GM23338 (cell line): ENCODE measurements around the gene BCKDHA. TPM values are rescaled to one million over a fixed set of nuclear protein-coding genes. Genes with fewer than 3 reads are reported as not detected.
A peak's percentile ranks its signal among the peaks of the same experiment; 100 is the strongest.

Experiments used
- ATAC-seq: fragments of 200-7000 bp; cut with Tn5 transposase; 3 replicates; pipeline ENCODE4 v1.9.1; 2020
- DNase-seq: peaks from one replicate; pipeline ENCODE4 v3.0.0-alpha.2; 2015; ENCODE audit warnings: low spot score
- H2AFZ ChIP-seq: fragments of 200-600 bp; sonication (generic); 2 replicates; pipeline ENCODE4 v1.8.0; 2016; ENCODE audit warnings: antibody characterized with exemption, mild to moderate bottlenecking, moderate library complexity
- H3F3A ChIP-seq: fragments of 200-600 bp; sonication (generic); replicated peaks from 2 replicates; pipeline ENCODE4 v1.8.0; 2017; ENCODE audit warnings: antibody characterized with exemption, mixed run types, low read depth
- H3K27ac ChIP-seq: fragments of 200-600 bp; sonication (generic); 2 replicates; pipeline ENCODE4 v1.6.1; 2016; ENCODE audit warnings: low read depth
- H3K27me3 ChIP-seq: fragments of 200-600 bp; sonication (generic); 2 replicates; pipeline ENCODE4 v1.8.0; 2016; ENCODE audit warnings: mild to moderate bottlenecking, mixed run types, moderate library complexity; ENCODE audit not compliant: insufficient read depth
- H3K36me3 ChIP-seq: fragments of 200-600 bp; sonication (generic); 2 replicates; pipeline ENCODE4 v1.8.0; 2016; ENCODE audit warnings: mild to moderate bottlenecking; ENCODE audit not compliant: insufficient read depth
- H3K4me1 ChIP-seq: fragments of 200-600 bp; sonication (generic); 2 replicates; pipeline ENCODE4 v1.8.0; 2016; ENCODE audit warnings: mild to moderate bottlenecking, moderate library complexity; ENCODE audit not compliant: insufficient read depth
- H3K4me2 ChIP-seq: fragments of 200-600 bp; sonication (generic); 2 replicates; pipeline ENCODE4 v1.7.1; 2017; ENCODE audit warnings: mixed run types
- H3K4me3 ChIP-seq: fragments of 200-600 bp; sonication (generic); 2 replicates; pipeline ENCODE4 v1.6.1; 2016; ENCODE audit warnings: mixed run types
- H3K79me2 ChIP-seq: fragments of 200-600 bp; sonication (generic); replicated peaks from 2 replicates; pipeline ENCODE4 v1.8.0; 2017; ENCODE audit warnings: mild to moderate bottlenecking; ENCODE audit not compliant: insufficient read depth
- H3K9me2 ChIP-seq: fragments of 200-600 bp; sonication (generic); 2 replicates; pipeline ENCODE4 v1.8.0; 2017; ENCODE audit not compliant: insufficient read depth
- H4K20me1 ChIP-seq: fragments of 200-600 bp; sonication (generic); replicated peaks from 2 replicates; pipeline ENCODE4 v1.8.0; 2017; ENCODE audit warnings: mild to moderate bottlenecking; ENCODE audit not compliant: insufficient read depth
- H3K27ac Mint-ChIP-seq: 2 replicates; pipeline ENCODE4 v1.8.0; 2020; ENCODE audit warnings: inconsistent platforms, mild to moderate bottlenecking, moderate library complexity, mixed read lengths
- H3K27me3 Mint-ChIP-seq: 3 replicates; pipeline ENCODE4 v1.8.0; 2022; ENCODE audit warnings: low read depth, mild to moderate bottlenecking, moderate library complexity, mixed read lengths, inconsistent platforms; ENCODE audit not compliant: insufficient read depth, poor library complexity
- H3K36me3 Mint-ChIP-seq: 3 replicates; pipeline ENCODE4 v1.8.0; 2021; ENCODE audit warnings: low read depth, mild to moderate bottlenecking, inconsistent platforms, moderate library complexity, mixed read lengths
- H3K4me1 Mint-ChIP-seq: 3 replicates; pipeline ENCODE4 v1.8.0; 2020; ENCODE audit warnings: mild to moderate bottlenecking, inconsistent platforms, mixed read lengths
- H3K4me3 Mint-ChIP-seq: 3 replicates; pipeline ENCODE4 v1.8.0; 2021; ENCODE audit warnings: moderate library complexity, mild to moderate bottlenecking, inconsistent platforms, mixed read lengths
- H3K9me3 Mint-ChIP-seq: 3 replicates; pipeline ENCODE4 v1.8.0; 2020; ENCODE audit warnings: moderate library complexity, mild to moderate bottlenecking, inconsistent platforms, mixed read lengths
- CREB1 ChIP-seq: fragments of 250-450 bp; sonication (Bioruptor Pico); IDR thresholded peaks from 2 replicates; pipeline ENCODE4 v1.5.0; 2020; ENCODE audit warnings: low read depth, mild to moderate bottlenecking, moderate library complexity
- CTCF ChIP-seq, 2 experiments: fragments of 200-600 bp in 1 of 2; sonication (generic) in 1 of 2; conservative IDR thresholded peaks; 2 replicates each; pipeline versions ENCODE4 v1.5.1 to v1.6.1; 2016 to 2017; ENCODE audit warnings: antibody characterized with exemption in 2 of 2, low read depth in 2 of 2, mild to moderate bottlenecking in 2 of 2, moderate library complexity in 1 of 2
- ETS1 ChIP-seq: IDR thresholded peaks from 2 replicates; pipeline ENCODE4 v1.6.1; 2016; ENCODE audit warnings: antibody characterized with exemption
- EZH2 ChIP-seq: fragments of 200-600 bp; sonication (generic); IDR thresholded peaks from one replicate; pipeline ENCODE4 v1.8.0; 2017; ENCODE audit warnings: antibody characterized with exemption, mild to moderate bottlenecking, low read depth; ENCODE audit not compliant: unreplicated experiment
- EZH2phosphoT487 ChIP-seq: fragments of 200-600 bp; sonication (generic); IDR thresholded peaks from one replicate; pipeline ENCODE4 v1.8.1; 2018; ENCODE audit warnings: antibody characterized with exemption; ENCODE audit not compliant: unreplicated experiment
- JUNB ChIP-seq: IDR thresholded peaks from one replicate; pipeline ENCODE4 v1.6.1; 2016; ENCODE audit warnings: antibody characterized with exemption; ENCODE audit not compliant: unreplicated experiment
- NANOG ChIP-seq: IDR thresholded peaks from 2 replicates; pipeline ENCODE4 v1.6.1; 2016; ENCODE audit warnings: antibody characterized with exemption, borderline replicate concordance
- POLR2AphosphoS5 ChIP-seq: IDR thresholded peaks from 2 replicates; pipeline ENCODE4 v1.6.1; 2016; ENCODE audit warnings: antibody characterized with exemption, low read depth
- STAT1 ChIP-seq: IDR thresholded peaks from one replicate; pipeline ENCODE4 v1.6.1; 2016; ENCODE audit warnings: antibody characterized with exemption; ENCODE audit not compliant: unreplicated experiment
- ZNF331 ChIP-seq: fragments of 250-450 bp; sonication (Bioruptor Pico); IDR thresholded peaks from 2 replicates; pipeline ENCODE4 v1.5.0; 2020; ENCODE audit warnings: low read depth, mild to moderate bottlenecking, moderate library complexity
- ZNF462 ChIP-seq: fragments of 250-450 bp; sonication (Bioruptor Pico); IDR thresholded peaks from 2 replicates; pipeline ENCODE4 v1.5.0; 2020; ENCODE audit warnings: mild to moderate bottlenecking, moderate library complexity
- polyA plus RNA-seq: library from polyadenylated mRNA; unstranded; fragments of >200 nt; fragmentation: Nextera tagmentation; extraction: Ambion mirVana; gene quantifications from 2 replicates; pipeline ENCODE4 v1.2.1, GENCODE V29; 2016
- total RNA-seq: library from RNA; depleted of rRNA; stranded (reverse); fragments of >200 nt; shearing (Covaris generic); gene quantifications from 2 replicates; pipeline ENCODE4 v1.2.3, GENCODE V29; 2014

The BCKDHA gene
- total and polyA plus RNA-seq, 2 experiments from 2014 or later: 15.0 to 42.4 TPM

- Histone ChIP-seq H3K9me2 (no peaks in the 10 kb centered on the region), H3K4me1 (peaks cover 12% of the 10 kb centered on the region; the same call in 1 of the 2 replicates), H3K27me3 (peaks cover 41% of the 10 kb centered on the region), H4K20me1 (0 out of 2 replicates have a peak, but pooled peaks cover 3% of the 10 kb centered on the region), H3K79me2 (no peaks in the 10 kb centered on the region), H3K36me3 (no peaks in the 10 kb centered on the region), H3K4me3 (peak overlapping the region; percentile 91), H3F3A (peaks cover 6% of the 10 kb centered on the region; the same call in 1 of the 2 replicates), H2AFZ (no peak overlapping the region), H3K27ac (no peak overlapping the region), H3K4me2 (peak overlapping the region; percentile 98)
- no peaks in the 10 kb centered on the region; the same call in 2 of the 3 replicates for H3K36me3 Mint-ChIP-seq
- TF ChIP-seq EZH2phosphoT487: no peak
- TF ChIP-seq CTCF (conservative IDR thresholded peaks at IDR 0.05; ENCODE audit: low read depth in 2 of 2): peak in 1 of 2 experiments; percentile 4; a peak in 2 of 4 replicates
- peak overlapping the region; percentile 70 for H3K4me3 Mint-ChIP-seq
- no peak for DNase-seq
- no peak for ATAC-seq
- H3K27ac Mint-ChIP-seq: no peak overlapping the region
- H3K27me3 Mint-ChIP-seq: peaks cover 63% of the 10 kb centered on the region
- peaks cover 19% of the 10 kb centered on the region for H3K4me1 Mint-ChIP-seq
- H3K9me3 Mint-ChIP-seq: no peaks in the 10 kb centered on the region; the same call in 2 of the 3 replicates
Measured at GRCh38 chr19:41354343-41354953, 43.2 kb upstream of the BCKDHA start.

GRCh38 chr19:41355035-41355434 is 42.6 kb upstream of the BCKDHA start:
- ATAC-seq (no peak), DNase-seq (no peak)
- no peaks in the 10 kb centered on the region; the same call in 2 of the 3 replicates for H3K9me3 Mint-ChIP-seq
- Histone ChIP-seq H3K4me1 (peaks cover 12% of the 10 kb centered on the region; the same call in 1 of the 2 replicates), H3K4me2 (no peak overlapping the region), H4K20me1 (0 out of 2 replicates have a peak, but pooled peaks cover 3% of the 10 kb centered on the region), H3K27me3 (peaks cover 36% of the 10 kb centered on the region), H3K27ac (no peak overlapping the region), H3K79me2 (no peaks in the 10 kb centered on the region), H3K9me2 (no peaks in the 10 kb centered on the region), H3K4me3 (no peak overlapping the region), H3K36me3 (no peaks in the 10 kb centered on the region), H3F3A (peaks cover 6% of the 10 kb centered on the region; the same call in 1 of the 2 replicates), H2AFZ (no peak overlapping the region)
- peak overlapping the region; percentile 38; the same call in 1 of the 3 replicates for H3K4me3 Mint-ChIP-seq
- peaks cover 19% of the 10 kb centered on the region for H3K4me1 Mint-ChIP-seq
- H3K27ac Mint-ChIP-seq: no peak overlapping the region
- H3K36me3 Mint-ChIP-seq: no peaks in the 10 kb centered on the region; the same call in 2 of the 3 replicates
- peaks cover 59% of the 10 kb centered on the region for H3K27me3 Mint-ChIP-seq
- TF ChIP-seq ETS1 (no peak), STAT1 (no peak), JUNB (no peak), CREB1 (CRISPR knock-in tag) (no peak), POLR2AphosphoS5 (no peak), NANOG (no peak), ZNF462 (CRISPR knock-in tag) (no peak), ZNF331 (no peak), EZH2 (no peak)
